Mammary epithelial cell (primary cell): ENCODE data around the gene TNFRSF1A.

Experiments used
- CTCF ChIP-seq, 2 donors: IDR thresholded peaks in 1 of 2; conservative IDR thresholded peaks in 1 of 2; 2 replicates each; pipeline ENCODE4 v1.5.1; 2011 to 2012; ENCODE audit warnings: inconsistent platforms in 2 of 2, low read length in 2 of 2, mild to moderate bottlenecking in 2 of 2, control low read depth in 1 of 2, low read depth in 1 of 2; ENCODE audit not compliant: insufficient read depth in 1 of 2; ENCODE audit errors: extremely low read depth in 1 of 2
- EZH2 ChIP-seq: IDR thresholded peaks from 2 replicates; pipeline ENCODE4 v1.6.1; 2012; ENCODE audit warnings: low read length, inconsistent platforms, borderline replicate concordance

- TF ChIP-seq CTCF (conservative IDR thresholded peaks at IDR 0.05 in 1 of 2, IDR thresholded peaks at IDR 0.05 in 1 of 2; ENCODE audit: extremely low read depth in 1 of 2, insufficient read depth in 1 of 2, low read depth in 1 of 2, low read length in 2 of 2) (no peak), EZH2 (no peak)
Observed at GRCh38 chr12:6322352-6322751, 19.5 kb downstream of the TNFRSF1A start.
